Erythroblast (primary cell): Measurements from ENCODE around the gene IRX4.
"Not testable (repeated sequence)": the region's sequence is repeated elsewhere in the genome, so short reads cannot be mapped to it uniquely, and the experiment has no call there.

Experiments used
- DNase-seq, 2 experiments: peaks; one replicate each; lab custom pipeline; 2025; lab: John Stamatoyannopoulos, UW
- GATA1 ChIP-seq: IDR thresholded peaks from 2 replicates; pipeline ENCODE4 v1.6.1; 2011; ENCODE audit warnings: low read depth, mild to moderate bottlenecking, control low read depth, low read length, moderate library complexity
- POLR2A ChIP-seq: IDR thresholded peaks from 2 replicates; pipeline ENCODE4 v1.6.1; 2011; ENCODE audit warnings: mild to moderate bottlenecking, low read length

Gene IRX4

DNA sequence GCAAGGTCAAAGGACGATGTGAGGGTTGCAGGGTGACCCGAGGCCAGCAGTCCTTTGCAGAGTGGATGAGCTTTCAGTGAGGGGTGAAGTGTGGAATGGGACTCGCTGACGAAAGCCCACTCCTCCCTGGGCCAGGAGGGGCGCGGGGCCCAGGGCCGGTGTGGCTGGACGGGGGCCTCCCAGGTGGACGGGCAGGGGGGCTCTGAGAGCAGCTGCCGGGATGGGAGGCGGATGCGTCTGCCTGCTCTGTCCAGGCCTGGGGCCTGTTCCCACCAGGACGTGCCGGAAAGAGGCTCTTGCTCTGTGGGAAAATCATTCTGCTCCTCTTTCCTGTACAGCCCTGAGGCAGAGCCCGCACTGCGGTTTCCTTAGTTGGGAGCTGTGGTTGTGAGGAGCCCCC lies 24.3 kb downstream of the IRX4 start:
- no peak for DNase-seq
- no peak for TF ChIP-seq GATA1
- no peak for TF ChIP-seq POLR2A

DNA sequence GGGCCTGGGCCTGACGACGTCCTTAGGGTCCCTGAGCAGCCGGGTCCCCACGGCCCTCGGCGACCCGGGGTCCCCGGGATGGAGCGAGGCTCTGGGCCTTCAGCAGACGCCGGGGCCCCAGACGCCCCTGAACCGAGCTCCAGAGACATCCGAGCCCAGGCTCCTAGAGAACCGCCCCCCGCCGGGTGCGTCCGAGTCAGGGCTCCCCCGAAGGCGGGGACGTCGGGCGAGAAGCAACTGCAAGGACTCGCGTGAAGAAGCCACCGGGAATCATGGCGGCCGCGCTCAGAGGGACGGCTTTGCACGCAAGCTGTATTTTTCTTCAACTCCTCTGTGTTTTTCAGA lies 25.5 kb downstream of the IRX4 start:
- no peak for DNase-seq
- TF ChIP-seq POLR2A: no peak

DNA sequence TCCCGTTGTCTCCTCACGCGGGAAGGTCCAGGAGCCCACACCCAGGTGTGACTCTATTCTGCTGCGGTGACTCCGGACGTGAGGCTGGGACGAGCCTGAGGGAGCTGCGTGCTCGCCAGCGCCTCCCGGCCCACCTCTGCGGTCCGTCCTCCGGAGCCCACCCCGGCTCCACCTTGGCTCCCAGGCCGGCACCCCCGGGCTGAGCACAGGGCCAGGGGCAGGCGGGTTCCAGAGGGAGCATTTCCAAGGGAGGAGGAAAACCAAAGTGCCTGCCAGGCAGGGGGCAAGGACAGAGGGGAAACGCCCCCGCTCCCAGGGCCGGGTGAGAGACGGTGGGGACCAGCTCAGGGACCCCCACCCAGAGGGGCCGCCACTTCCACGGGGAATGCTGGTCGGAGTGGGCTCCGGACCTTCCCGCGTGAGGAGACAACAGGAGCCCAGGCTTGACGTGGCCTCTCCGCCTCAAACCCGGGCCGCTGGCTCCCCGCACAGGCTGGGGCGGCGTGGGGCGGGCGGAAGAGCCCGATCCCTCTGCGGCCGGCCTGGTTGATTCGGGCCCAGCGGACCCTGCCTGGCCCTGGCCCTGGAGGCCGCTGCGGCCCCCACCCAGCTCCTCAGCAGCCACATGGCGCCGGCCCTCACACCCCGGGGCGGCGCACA lies 26.0 kb downstream of the IRX4 start:
- DNase-seq: no peak
- TF ChIP-seq GATA1 (no peak), POLR2A (no peak)

DNA sequence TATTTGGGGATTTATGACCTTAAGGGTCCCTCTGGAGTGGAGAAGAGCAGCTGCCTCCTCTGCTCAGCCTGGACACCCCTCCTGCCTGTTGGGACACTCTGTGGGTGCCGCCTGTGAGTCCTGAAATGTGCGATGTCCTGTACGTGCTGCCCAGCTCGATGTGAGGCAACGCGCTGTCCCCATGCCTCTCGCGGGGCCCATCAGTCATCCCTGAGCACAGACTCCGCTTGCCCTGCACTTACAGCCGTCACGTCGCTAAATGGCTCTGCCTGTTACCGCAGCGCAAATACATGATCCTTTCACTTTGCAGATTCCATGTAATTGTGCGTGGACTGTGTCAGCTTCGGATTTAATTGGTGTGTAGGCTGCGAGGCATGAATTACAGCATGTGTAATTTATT lies 27.1 kb downstream of the IRX4 start:
- TF ChIP-seq POLR2A (no peak), GATA1 (no peak)
- no peak for DNase-seq

DNA sequence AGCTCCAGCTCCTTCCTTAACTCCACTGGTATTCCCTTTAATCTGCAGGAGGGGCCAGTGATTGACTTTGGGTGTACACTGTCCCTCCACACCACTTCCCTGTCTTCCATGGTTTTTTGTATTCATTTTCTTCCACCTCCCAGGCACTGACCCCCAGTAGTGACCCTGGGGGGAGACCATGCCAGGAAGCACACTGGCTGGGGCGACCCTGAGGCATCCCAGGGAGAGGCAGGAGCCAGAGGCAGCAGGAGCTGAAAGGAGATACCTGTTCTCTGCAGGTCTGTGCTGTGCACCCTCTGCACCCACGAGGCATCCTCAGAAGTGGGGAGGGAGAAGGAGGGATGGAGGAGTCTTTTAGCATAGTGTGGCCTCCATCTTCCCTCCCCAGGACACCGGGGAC lies 27.6 kb downstream of the IRX4 start:
- no peak for DNase-seq
- TF ChIP-seq GATA1 (no peak), POLR2A (no peak)

DNA sequence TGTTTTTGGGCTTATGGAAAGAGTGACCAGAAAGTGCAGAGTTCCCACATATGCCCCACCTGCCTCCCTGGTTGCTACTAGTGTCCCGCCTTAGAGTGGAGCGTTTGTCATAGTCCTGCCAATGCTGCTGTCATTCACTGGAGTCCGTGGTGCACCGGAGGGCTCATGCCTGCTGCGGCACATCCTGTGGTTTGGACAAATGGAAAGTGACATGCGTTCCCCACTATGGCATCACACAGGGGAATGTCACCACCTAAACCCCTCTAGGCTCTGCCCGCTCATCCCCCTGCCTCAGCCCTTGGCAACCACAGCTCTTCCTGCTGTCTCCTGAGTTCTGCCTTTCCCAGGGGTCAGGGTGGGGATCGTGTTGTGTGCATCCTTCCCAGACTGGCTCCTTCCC lies 29.2 kb downstream of the IRX4 start:
- DNase-seq: no peak

DNA sequence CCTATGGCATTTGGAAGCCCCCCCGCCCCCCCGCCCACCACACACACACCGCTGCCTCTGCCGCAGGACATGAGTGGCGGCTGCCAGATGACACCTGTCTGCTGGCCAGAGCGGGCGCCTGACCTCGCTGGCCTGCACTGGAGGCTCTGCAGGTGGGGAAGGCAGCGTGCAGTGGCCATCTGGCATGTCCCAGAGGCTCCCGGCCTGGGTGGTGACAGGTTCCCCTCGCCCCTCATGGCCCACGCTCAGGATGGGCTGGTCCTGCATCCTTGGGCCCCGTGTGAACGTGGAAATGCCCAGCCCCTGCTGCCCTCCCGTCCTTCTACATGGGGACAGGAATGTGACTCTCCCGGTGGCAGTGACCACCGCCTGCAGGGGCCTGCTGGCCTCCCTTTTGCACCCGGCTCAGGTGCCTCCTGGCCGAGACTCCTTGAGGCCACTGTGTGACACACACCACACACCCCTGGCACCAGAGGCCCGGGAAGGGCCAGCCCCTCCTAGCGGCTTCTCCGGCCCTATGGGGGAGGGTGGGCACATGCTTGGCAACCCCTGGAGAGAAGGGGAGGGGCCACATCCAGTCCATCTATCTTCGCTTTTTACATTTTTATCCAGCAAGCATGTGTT lies 30.3 kb downstream of the IRX4 start:
- no peak for DNase-seq
- TF ChIP-seq POLR2A (no peak), GATA1 (no peak)

More for the DNA sequence above, 29.2 kb downstream of the IRX4 start:
- TF ChIP-seq GATA1 (no peak), POLR2A (no peak)

DNA sequence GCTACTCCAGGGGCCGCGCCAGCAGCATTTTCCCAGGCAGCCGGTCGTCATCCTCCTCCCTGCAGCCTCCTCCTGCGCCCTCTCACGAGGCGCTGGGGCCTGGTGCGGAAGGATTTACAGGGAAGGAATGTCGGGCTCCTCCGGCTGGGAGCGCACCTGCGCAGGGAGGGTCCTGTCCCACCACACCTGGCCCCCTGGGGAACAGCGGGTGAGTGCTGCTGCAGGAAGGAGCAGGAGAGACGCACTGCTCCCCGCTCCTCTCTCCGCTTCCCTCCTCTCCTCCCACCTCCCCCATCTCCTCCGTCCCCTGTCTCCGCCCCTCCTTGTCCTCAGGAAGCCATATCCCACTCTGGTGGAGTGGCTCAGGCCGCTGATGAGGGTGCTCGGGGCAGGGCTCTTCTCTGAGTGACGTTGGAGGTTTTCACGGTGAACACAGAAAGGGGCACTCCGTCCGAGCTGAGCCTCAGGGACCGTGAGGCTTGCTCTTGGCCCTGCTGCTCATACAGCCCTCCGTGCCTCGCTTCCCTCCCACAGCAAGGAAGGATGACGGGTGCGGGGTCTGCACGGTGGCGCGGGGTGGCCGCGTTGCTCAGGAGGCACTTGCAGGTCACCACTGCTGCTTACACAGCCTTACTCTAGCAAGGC lies 31.3 kb downstream of the IRX4 start:
- TF ChIP-seq POLR2A (no peak), GATA1 (no peak)
- no peak for DNase-seq

DNA sequence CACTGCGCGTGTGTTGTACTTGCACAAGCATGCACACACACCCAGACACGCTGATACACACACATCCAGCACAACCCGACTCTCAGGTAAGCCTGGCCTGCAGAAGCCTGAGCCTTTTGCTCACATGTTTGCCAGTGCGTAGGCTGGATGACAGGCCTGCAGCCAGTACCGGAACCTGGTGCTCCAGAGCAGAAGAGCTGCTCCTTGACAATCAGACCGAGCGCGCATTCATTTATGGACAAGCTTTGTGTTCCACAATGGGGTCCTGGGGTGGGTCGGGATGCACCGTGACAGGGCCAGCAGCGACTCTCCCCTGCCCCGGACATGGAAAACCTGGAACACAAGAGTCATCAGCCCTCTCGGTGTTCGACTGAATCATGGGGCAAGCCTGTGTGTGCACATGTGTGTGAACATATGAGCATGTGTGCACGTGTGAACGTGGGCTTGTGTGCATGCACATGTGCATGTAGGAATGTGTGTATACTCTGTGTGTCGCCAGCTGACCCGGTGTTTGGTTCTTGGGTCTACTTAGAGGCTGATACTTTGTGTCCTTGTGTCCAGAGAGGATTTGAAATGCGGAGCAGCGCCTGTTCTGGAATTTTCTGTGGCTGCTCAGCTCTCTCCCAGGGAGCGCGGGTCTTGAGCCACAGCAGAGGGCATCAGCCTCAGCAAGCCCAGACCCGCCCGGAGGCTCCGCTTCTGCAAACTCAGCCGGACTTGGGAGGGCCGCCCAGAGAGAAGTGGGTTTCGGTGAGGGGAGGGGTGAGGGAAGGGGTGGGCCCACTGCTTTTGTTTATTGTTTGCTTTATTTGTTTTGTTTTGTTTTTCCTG lies 32.2 kb downstream of the IRX4 start:
- no peak for DNase-seq
- TF ChIP-seq POLR2A: no peak

DNA sequence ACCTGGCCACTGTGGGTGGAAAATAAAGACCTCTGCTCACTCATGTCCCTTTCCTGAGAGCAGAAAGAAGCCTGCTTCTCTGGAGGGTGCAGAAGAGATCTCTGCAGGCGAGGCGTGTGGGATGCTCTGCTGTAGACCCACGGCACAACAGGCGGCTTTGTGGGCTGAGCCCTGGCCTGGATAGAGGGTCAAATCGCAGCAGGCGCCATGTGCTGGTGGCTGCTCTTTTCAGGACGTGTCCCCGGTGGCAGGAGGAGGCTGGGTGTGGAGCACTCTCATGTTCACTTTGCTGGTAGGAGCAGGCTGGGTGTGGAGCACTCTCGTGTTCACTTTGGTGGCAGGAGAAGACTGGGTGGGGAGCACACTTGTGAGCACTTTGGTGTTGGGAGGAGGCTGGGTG lies 35.1 kb downstream of the IRX4 start:
- DNase-seq: no peak
- TF ChIP-seq POLR2A (no peak), GATA1 (no peak)

DNA sequence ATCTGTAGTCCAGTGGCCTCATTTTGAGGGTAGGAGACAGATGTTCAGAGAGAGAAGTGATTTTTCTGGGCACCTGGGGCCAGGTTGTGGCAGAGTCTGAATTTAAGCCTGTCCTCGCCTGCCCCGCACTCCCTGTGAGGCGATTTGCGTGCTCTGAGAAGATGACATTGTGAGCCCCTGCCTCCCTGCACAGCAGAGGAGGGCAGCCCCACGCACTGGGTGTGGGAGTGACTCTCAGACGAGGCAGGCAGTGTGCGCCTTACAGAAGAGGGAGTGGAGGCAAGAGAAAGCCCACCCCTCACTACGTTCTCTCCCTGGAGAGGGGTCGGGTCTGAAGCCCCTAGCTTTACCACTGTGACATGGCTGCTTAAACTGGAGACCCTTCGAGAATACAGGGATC lies 35.7 kb downstream of the IRX4 start:
- TF ChIP-seq GATA1 (no peak), POLR2A (no peak)
- DNase-seq: no peak

DNA sequence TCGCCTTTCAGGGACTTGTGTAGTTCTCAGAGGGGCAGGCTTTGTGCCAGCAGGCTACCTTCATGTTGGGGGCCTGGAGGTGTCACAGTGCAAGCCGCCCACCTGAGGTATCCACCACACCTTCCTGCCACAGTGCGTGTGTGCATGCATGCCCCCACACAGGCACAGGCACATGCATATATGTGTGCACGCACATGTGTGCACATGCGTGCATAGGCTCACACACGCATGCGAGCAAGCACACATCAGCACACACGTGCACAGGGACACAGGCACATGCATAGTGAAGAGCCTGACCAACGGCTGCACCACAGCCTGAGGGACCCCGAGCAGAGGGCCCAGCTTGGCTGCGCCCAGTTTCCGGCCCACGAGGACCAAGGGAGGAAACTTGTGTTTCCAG lies 36.1 kb downstream of the IRX4 start:
- no peak for TF ChIP-seq POLR2A
- no peak for TF ChIP-seq GATA1
- no peak for DNase-seq

DNA sequence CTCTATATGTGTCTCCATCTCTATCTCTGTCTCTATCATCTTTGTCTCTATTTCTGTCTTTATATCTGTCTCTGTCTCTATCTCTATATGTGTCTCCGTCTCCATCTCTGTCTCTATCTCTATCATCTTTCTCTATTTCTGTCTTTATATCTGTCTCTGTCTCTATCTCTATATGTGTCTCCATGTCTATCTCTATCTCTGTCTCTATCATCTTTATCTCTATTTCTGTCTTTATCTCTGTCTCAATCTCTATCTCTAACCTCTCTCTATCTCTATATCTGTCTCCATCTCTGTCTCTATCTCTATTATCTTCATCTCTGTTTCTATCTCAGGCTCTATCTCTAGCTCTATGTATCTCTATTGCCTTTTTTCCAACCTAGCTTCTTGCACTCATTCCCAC lies 37.0 kb downstream of the IRX4 start:
- TF ChIP-seq POLR2A (no peak), GATA1 (no peak)
- no peak for DNase-seq

DNA sequence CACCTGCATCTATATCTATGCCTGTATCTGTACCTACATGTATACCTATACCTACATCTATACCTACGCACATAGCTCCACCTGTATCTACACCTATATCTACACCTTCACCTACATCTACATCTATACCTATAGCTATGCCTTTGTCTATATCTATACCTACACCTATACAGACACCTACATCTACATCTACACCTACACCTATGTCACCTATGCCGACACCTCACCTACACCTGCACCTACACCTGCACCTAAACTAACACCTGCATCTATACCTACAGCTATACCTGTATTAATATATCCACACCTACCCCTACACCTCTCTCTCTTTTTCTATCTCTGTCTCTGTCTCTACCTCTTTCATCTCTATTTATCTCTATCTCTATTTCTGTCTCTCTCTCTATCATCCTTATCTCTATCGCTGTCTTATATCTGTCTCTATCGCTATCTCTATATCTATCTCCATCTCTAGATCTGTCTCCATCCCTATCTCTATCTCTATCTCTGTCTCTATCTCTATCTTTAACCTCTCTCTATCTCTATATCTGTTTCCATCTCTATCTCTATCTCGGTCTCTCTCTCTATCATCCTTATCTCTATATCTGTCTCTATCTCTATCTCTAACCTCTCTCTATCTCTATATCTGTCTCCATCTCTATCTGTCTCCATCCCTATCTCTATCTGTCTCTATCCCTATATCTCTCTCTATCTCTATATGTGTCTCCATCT lies 37.9 kb downstream of the IRX4 start:
- TF ChIP-seq GATA1 (no peak), POLR2A (no peak)
- no peak for DNase-seq

DNA sequence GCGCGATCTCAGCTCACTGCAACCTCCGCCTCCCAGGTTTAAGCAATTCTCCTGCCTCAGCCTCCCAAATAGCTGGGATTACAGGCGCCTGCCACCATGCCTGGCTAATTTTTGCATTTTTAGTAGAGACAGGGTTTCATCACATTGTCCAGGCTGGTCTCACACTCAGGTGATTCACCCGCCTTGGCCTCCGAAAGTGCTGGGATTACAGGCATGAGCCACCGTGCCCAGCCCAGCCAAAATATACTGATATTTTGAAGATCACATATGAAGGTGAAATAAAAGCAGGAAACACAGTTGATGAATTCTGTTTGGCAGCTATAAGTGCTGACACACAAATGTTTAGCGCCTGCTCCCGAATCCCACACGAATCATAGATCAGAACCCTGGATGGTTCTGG lies 39.0 kb downstream of the IRX4 start:
- DNase-seq: not testable (repeated sequence)
